Measurements from ENCODE around the gene CHRND. TPM values are rescaled to one million over a fixed set of nuclear protein-coding genes. Genes with fewer than 3 reads are reported as not detected.

The CHRND gene
- total and polyA plus RNA-seq, 2 of the 4 experiments (the other 2 are of a cell fraction): not detected

DNA sequence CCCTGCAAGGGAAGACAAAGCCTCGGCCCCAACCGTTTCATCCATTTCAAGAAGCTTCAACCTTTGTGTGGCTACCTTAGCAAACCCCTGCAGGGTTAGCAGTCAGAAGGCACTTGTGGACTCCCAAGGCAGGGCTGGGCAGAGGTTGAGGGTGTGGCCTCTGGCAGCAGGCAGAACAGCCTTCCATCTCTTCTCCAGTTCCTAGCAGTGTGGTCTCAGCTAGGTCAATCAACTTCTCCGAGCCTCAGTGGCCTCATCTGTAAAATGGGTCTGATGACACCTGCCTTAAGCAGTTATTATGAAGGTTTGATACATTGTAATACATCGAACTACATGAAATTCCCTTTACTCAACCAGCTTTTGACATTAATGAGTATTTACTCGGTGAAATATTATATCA lies 12.6 kb upstream of the CHRND start:
- in situ Hi-C loops (cut with MboI; ENCODE audit: low sequenced_read_pairs): no loop called here
- ATAC-seq (ENCODE audit: low read depth): no peak

More for the DNA sequence above, 12.6 kb upstream of the CHRND start:
- DNase-seq: no peak
- Histone ChIP-seq H2BK15ac (ENCODE audit: low read depth, low read length) (no peak overlapping the region), H3K36me3 (ENCODE audit: control insufficient read depth, insufficient read depth, low read length) (no peaks in the 10 kb centered on the region), H2BK20ac (ENCODE audit: low read depth, low read length) (no peak overlapping the region), H4K91ac (ENCODE audit: insufficient read depth, low read depth, low read length) (no peak overlapping the region), H3K56ac (ENCODE audit: extremely low read depth, insufficient read depth, low read length) (no peak overlapping the region), H2AK9ac (replicated peaks; ENCODE audit: low read depth, low read length, poor library complexity) (no peak overlapping the region), H2BK5ac (ENCODE audit: low read depth, low read length, poor library complexity, severe bottlenecking) (no peak overlapping the region), H4K20me1 (ENCODE audit: insufficient read depth, low read length) (no peaks in the 10 kb centered on the region), H3K4me1 (ENCODE audit: control insufficient read depth, insufficient read depth, low read length) (no peaks in the 10 kb centered on the region), H3K4me2 (ENCODE audit: low read depth, low read length) (no peak overlapping the region), H4K8ac (ENCODE audit: low read depth in 2 of 2, low read length in 2 of 2) (no peak overlapping the region), H3K4me3 (ENCODE audit: insufficient read depth, low read depth, low read length) (no peak overlapping the region), H3K9me1 (ENCODE audit: insufficient read depth, low read length) (no peaks in the 10 kb centered on the region), H3K4ac (ENCODE audit: low read depth, low read length) (no peak overlapping the region), H3K14ac (replicated peaks; ENCODE audit: low read depth, low read length) (no peak overlapping the region), H3K79me1 (ENCODE audit: low read depth in 1 of 2, low read length in 2 of 2) (no peaks in the 10 kb centered on the region), H3K18ac (ENCODE audit: low read depth, low read length) (no peak overlapping the region), H3K27ac (ENCODE audit: insufficient read depth, low read length) (no peak overlapping the region), H3K27me3 (ENCODE audit: control insufficient read depth, insufficient read depth, low read length) (peaks cover 39% of the 10 kb centered on the region), H3K9me3 (ENCODE audit: control insufficient read depth, insufficient read depth, low read length) (no peaks in the 10 kb centered on the region), H2AFZ (replicated peaks; ENCODE audit: low read length, poor library complexity) (no peak overlapping the region), H3K9ac (ENCODE audit: low read depth, low read length) (no peak overlapping the region), H2AK5ac (ENCODE audit: low read depth, low read length) (no peak overlapping the region), H3K23ac (ENCODE audit: low read depth, low read length) (no peak overlapping the region), H4K5ac (ENCODE audit: low read depth, low read length) (no peak overlapping the region), H2BK120ac (ENCODE audit: low read depth, low read length) (no peak overlapping the region)
- dilution Hi-C loops (cut with HindIII; ENCODE audit: low sequenced_read_pairs, unreplicated experiment): no loop called here
- ChIA-PET CTCF (no interaction called here), POLR2A (ENCODE audit: unreplicated experiment) (no interaction called here)
- intact Hi-C loops (cut with micrococcal nuclease): no loop called here
- TF ChIP-seq SMC3 (IDR thresholded peaks at IDR 0.05; ENCODE audit: low read depth, low read length): no peak
- no peak for TF ChIP-seq MXI1 (IDR thresholded peaks at IDR 0.05; ENCODE audit: borderline replicate concordance, low read depth, low read length)
- TF ChIP-seq, protein P1, sequence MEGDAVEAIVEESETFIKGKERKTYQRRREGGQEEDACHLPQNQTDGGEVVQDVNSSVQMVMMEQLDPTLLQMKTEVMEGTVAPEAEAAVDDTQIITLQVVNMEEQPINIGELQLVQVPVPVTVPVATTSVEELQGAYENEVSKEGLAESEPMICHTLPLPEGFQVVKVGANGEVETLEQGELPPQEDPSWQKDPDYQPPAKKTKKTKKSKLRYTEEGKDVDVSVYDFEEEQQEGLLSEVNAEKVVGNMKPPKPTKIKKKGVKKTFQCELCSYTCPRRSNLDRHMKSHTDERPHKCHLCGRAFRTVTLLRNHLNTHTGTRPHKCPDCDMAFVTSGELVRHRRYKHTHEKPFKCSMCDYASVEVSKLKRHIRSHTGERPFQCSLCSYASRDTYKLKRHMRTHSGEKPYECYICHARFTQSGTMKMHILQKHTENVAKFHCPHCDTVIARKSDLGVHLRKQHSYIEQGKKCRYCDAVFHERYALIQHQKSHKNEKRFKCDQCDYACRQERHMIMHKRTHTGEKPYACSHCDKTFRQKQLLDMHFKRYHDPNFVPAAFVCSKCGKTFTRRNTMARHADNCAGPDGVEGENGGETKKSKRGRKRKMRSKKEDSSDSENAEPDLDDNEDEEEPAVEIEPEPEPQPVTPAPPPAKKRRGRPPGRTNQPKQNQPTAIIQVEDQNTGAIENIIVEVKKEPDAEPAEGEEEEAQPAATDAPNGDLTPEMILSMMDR (conservative IDR thresholded peaks at IDR 0.05; ENCODE audit: low read depth, low read length): no peak
- no peak for TF ChIP-seq MAFK (IDR thresholded peaks at IDR 0.05; ENCODE audit: low read depth, low read length)
- no peak for TF ChIP-seq RFX5 (IDR thresholded peaks at IDR 0.05; ENCODE audit: low read depth, low read length)
- TF ChIP-seq FOS (IDR thresholded peaks at IDR 0.05; ENCODE audit: low read depth, low read length): no peak
- no peak for TF ChIP-seq BHLHE40 (IDR thresholded peaks at IDR 0.05; ENCODE audit: low read depth, low read length)
- no peak for TF ChIP-seq NFE2L2 (IDR thresholded peaks at IDR 0.05; ENCODE audit: low read depth, low read length)
- no peak for TF ChIP-seq CHD1 (IDR thresholded peaks at IDR 0.05; ENCODE audit: low read depth, low read length)
- TF ChIP-seq, protein P2, sequence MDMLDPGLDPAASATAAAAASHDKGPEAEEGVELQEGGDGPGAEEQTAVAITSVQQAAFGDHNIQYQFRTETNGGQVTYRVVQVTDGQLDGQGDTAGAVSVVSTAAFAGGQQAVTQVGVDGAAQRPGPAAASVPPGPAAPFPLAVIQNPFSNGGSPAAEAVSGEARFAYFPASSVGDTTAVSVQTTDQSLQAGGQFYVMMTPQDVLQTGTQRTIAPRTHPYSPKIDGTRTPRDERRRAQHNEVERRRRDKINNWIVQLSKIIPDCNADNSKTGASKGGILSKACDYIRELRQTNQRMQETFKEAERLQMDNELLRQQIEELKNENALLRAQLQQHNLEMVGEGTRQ (IDR thresholded peaks at IDR 0.05; ENCODE audit: low read depth, low read length): no peak
- no peak for TF ChIP-seq MAZ (IDR thresholded peaks at IDR 0.05; ENCODE audit: borderline replicate concordance, low read depth, low read length)
- no TSS peak for BruUV-seq (replicated peaks)
- WGBS, 2 experiments (ENCODE audit: extremely low coverage in 2 of 2, insufficient read length in 1 of 2): 20% methylated on average over 1 of the region's 5 CpGs; no CpG with 5 or more reads in 1 of the 2 experiments
